GDM1 (cell line): ENCODE measurements around the gene RETREG3.
"Not testable (repeated sequence)": the region's sequence is repeated elsewhere in the genome, so short reads cannot be mapped to it uniquely, and the experiment has no call there.

Experiments used
- DNase-seq: peaks from one replicate; lab custom pipeline; 2025; lab: John Stamatoyannopoulos, UW

The RETREG3 gene

DNA sequence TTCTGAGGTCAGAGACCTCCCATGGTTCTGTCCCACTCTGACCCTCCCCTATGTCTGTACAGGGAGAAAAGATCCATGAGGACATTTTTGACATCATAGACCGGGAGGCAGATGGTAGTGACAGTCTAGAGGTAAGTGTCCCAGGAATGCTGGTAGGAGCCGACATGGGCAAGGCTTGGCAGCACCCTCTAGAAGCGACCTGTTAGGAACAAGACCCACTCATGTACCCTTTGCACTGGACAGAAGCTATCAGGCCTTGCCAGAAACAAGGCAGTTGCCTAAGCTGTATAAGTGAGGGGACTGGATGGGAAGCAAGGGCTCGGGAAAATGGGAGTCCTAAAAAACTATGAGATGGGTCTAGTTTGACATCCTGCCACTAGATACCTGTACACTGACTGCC, 2.8 kb upstream of the RETREG3 start:
- DNase-seq = no peak

DNA sequence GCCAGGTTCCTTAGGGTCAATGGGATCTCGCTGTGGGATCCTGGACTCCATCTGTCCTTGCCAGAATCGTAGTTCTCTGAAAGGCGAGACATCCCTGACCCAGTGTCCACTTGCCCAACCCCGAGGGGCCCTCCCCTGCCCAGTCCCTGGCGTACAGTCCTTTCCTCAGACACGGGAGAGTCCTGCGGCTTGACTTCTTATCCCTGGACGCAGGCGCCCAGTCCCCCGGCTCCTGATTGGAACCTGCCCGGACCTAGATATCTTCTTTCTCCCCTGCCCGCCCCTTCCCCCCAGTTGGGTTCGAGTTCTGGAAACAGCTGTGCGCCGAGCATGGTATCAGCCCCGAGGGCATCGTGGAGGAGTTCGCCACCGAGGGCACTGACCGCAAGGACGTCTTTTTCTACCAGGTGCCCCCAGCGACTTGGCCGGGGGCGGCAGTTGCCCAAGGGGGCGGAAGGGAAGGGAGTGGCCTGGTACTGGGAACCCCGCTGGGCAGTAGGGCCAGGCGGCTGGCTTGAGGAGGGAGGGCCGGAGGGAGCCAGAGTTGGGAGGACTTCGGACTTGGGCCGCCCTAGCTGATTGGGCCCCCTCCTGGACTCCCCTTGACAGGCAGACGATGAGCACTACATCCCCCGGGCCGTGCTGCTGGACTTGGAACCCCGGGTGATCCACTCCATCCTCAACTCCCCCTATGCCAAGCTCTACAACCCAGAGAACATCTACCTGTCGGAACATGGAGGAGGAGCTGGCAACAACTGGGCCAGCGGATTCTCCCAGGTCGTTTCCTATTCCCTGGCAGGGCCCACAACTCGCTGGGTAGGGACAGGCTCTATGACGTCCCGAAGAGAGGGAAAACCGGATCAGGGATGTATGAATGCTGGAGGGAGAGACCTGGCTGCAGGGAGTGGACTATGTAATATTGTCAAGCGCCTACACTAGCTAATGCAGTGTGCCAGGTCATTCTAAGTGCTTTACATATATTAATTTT, 934 bp upstream of the RETREG3 start:
- not testable (repeated sequence) for DNase-seq

DNA sequence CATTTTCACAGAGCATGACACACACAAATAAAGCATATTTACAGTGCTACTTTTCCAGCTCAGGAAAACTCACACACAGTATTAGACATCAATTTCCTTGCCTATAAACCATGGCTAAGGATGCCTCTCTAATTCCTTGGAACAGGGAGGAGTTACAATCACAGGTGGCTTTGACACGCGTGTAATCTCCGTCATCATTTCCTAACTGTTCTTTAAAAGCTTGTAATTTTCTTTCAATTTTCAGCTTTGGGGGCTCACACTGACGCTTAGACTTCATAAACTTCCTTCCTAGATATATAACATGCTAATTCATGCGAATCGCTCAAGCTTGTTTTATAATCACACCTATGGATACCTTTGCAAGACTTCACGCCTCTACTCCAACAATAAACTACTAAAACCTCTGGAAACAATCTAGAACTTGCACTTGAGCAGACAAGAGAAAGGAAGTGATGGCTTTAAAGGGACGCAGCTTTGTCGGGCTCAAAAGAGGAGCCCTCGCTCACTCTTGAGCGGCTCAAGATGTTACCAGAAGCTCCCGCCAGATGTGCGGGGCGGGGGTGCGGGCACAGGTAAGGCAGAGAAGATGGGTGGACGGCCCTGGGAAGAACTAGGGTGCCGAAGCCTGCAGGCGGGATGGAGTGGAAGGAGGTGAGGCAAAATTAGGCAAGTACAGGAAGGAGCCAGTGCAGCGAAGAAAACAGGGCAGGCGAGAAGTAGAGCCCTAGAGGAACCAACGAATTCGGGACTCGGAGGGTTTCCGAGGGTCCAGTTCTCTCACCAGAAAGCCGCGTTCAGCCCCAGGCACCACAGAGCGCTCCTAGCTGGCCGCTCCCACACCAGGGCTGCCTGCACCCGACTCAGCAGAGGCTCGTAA, 631 bp downstream of the RETREG3 start:
- DNase-seq = no peak

DNA sequence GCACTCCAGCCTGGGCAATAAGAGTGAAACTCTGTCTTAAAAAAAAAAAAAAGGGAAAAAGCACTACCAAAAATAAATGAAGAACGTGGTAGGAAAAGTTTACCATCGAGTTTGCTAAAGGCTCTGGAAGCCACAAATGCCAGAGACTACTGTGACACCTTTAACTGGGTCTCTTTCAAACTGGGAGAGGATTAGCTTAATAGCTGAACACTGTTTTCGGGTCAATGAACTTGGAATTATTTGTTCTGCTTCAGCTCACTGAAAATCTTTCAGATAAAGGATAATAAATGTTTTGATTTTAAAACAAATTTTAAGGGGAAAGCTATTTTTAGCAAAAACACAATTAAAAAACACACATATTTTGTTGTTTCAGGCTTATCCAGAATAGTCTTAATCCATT, 1.4 kb downstream of the RETREG3 start:
- no peak for DNase-seq

DNA sequence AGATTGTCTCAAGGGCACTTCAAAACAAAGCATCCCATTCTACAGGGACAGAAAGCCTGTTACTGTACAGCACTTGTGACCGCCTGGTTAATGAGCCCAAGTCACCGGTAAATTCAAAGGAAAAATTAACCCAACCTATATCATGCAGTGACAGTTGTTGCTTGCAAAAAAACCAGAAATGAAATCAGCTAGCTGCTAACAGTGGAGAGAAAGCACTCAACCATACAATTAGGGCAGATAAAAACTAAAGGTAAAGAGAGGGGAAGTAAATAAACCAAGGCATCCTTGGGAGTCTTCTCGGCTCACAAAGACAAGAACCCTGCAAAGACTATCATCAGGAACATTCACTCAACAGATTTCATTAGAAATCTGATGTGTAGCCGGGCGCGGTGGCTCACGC, 5.9 kb downstream of the RETREG3 start:
- DNase-seq = no peak

DNA sequence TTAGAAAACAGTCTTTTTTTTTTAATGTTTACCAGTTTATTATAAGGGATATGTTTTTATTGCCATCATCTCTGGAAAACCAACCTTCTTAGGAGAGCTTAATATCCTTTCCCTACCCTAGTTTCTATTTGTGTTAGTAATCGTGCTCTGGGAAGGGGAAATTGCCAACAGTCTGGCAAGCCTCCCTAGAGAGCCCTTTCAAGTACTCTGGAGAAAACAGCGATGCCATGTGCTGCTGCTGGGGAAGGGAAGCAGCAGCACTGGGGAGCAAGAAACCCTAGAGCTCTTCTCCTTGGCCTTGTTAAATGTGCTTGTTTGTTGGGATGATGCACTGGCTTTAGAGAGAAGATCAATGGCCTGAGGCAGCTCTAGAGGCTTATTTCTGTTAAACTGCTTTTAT, 10.3 kb downstream of the RETREG3 start:
- no peak for DNase-seq

DNA sequence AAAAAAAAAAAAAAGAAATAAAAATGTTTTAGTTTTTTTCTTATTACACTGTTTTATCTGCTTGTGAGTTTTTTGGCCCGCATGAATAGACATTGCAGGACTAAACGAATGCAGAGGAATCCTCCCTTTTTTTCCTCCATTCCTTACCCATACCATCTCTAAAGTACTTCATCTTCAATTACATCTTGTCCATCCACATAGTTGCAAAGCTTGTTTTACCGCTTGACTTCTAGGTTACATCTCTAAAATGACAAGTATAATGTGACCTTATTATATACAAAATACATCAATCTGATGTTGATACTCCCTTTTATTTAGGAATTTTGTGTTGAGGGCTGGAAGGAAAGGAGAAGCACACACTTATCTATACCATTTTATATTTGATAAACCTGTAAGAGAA, 12.8 kb downstream of the RETREG3 start:
- DNase-seq = no peak

DNA sequence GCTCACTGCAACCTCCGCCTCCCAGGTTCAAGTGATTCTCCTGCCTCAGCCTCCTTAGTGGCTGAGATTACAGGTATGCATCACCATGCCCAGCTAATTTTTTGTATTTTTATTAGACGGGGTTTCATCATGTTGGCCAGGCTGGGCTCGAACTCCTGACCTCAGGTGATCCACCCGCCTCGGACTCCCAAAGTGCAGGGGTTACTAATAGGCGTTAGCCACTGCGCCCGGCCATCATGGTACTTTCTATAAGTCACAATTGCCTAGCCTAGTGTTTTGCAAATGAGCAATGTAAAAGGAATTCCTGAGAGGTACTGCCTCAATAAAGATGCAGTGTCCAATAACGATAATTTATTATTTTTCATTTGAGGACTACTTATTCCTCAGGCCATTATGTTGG, 17.8 kb downstream of the RETREG3 start:
- no peak for DNase-seq

DNA sequence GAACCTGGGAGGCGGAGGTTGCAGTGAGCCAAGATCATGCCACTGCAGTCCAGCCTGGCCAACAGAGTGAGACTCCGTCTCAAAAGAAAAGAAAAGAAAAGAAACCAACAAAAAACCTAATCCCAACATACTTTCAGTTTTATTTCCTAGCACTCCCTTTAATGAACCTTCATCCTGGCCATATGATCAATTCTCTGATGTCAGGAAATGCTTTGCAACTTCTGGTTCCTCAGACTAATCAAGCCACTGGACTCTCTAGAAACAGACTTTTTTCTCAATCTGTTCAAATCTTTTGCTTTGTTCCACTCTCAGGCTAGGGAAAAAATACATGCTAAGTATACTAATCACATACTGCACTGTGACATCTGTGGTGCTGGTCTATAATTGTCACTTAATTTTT, 18.3 kb downstream of the RETREG3 start:
- no peak for DNase-seq

DNA sequence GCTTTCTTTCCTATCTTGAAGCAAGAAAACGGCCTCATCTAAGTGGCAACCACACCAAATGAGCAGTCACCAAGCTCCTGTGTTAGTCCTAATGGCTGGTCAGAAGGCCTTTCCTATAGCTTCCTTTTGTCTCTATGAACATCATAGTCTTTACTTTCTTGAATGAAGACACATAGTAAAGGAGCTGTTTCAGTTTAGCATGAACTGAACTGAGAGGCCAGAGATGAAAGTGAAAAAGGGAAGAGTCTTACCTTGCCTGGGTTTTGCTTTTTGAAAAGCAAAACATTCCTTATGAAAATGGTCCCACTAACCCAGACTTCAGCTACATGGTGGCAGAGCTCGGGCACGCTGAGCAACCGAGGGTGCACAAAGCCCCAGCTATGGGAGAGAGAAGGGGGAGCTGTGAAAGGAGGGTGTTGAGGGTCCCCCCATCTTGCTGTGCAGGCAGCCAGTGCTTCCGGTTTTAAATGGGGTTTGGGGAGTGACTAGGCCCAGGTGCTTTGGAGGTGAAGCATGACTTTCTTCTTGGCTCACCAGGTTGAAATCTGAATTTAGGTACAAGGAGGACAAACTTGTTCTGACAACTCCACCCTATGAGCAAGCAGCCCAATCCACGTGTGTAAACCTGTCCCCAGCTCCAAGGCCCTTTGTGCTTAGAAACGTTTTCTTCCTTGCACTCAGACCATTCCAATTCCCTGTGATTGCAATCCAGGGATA, 22.5 kb downstream of the RETREG3 start:
- no peak for DNase-seq

DNA sequence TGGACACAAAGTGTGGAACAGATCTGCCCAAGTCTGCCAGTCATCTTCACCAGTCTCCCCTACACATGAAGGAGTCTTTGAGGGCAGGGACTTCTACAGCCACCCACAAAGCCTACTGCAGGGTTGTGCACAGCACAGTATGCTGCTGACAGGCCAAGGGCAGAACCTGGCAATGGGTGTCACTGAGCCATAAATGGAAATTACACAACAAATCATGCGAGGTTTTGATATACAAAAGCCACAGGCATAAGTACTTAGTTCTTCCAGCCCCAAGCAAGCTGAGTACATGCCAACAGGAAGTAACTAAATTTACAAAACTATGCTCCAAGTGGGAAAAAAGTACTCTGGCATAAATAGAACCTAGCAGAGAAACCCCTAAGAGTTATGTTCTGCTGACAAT, 23.8 kb downstream of the RETREG3 start:
- no peak for DNase-seq

DNA sequence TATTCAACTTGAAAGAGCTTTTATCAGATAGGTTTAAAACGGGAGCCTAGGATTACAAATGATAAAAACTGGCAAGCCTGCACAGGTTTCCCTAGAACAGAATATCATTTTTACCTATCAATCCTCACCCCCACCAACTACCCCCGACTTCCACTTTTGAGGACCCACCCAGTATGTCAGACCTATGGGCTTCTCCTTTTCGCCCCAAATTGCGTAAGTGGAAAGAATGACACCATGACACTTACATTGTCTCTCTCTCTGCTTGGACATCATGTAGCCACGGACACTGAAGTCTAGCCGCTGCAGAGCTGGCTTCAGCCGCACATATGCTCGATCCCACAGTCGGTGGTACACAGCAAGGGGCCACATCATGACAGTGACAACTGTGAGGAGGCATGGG, 24.3 kb downstream of the RETREG3 start:
- no peak for DNase-seq

DNA sequence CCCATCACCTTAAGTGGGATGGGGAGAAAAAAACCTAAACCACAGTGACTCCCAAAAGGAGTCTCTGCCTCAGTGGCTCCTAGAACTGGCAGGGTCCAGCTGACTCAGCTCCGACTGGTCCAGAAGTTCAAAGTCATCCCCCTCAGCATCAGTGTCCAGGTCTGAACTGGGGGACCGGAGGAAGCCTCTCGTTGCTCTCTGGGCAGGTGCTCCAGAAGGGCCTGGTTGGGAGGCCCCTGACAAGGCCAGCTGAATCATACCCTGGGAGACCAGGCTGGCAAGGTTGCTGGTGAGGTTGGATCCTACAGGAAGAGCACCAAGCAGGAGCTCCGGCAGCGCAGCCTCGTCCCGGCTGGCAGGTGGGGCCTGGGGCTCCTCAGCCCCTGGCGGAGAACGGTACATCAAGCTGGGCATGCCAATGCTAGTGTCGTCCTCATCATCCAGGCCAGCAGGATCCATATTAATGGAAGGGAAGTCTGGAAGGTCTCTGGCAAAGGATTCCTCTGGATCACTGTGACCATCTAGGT, 27.4 kb downstream of the RETREG3 start:
- DNase-seq = no peak

DNA sequence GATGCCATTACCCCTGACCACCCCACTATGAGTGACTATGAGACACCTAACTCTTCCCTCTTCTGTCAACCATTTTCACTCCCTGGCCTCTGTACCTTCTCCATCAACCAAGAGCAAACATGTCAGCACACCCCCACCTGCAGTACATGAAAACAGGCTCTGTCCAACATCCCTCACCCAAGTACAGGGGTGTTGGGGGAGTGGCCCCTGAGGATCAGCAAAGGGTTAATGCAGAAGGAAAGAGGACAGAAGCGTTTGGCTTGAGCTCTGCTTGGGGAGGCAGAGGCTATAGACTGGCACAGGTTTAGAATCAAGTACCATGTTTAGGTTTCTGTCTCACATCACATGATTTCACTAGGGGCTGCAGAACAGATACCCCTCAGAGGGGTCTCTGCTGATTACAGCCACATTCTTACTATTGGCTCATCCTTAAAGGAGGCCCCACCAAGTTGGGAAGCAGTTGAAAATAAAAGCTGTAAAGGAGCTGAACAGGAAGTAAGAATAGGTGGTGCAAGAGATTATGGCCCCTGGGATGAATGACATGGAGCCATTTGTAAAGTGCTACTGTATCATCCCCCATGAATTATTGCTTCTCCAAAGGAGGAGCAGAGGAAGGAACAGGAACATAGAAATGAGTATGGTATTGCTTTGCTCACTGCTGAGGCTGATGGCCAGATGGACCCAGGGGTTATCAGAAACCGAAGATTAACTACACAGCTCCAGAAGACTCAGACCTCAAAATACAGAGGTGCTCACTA, 29.2 kb downstream of the RETREG3 start:
- DNase-seq = no peak

DNA sequence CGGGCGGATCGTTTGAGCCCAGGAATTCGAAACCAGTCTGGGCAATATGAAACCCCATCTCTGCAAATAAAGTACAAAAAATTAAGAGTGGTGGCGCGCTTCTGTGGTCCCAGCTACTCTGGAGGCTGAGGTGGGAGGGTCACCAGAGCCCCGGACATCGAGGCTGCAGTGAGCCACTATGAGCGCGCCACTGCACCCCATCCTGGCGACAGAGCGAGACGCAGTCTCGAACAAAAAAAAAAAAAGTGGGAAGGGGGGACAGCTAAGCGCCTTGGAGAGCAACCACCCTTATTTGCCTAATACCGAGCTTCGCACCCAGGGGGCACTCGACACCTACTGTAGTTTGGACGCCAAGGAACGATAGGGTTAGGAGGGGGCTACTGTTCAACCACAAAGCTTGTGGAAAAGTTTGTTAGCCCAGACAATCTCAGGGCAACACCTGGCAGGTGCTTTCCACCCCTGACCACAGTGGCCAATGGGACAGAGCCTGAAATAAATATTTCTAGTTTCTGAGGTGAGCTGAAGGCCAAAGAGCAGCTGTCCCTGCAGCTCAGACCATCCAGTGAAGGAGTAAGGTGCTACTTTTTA, 30.8 kb downstream of the RETREG3 start:
- DNase-seq = peak; percentile 51

DNA sequence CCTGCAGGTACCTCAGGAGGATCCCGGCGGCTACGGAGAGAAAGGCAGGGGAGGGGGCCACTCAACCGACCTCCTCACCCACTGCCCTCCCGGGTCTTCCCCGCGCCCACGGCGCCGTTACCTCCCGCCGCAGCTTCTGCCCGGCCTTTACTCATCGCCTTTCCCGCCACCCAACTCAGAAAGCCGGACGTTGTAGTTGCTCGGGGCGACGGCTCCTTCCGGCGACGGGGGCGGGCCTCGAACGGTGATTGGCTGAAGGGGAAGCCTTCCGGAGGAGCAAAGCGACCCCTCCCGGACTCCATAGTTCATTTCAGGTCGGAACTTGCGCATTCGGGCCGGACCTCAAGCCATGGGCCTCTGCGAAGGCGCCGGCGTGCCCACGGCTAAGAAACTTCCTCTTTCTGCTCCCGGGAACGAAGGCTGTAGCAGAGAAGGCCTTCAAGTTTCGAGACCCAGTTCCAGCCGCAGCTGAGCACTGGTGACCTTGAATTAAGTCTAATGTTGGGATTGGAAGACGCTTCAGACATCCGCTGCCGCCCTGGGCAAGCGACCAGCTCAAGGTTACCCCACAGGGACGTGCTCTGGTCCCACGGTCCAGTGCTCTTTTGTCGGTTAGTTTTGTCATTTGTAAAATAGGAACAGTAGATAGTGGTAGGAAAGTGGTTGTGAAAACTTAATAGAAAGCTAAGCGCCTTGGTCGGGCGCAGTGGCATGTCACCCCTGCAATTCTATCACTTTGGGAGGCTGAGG, 31.5 kb downstream of the RETREG3 start, which contains the start of gene PSMC3IP:
PSMC3IP (minus strand) TSS at position 198 of the 750 bp plus-strand sequence; CDS start at position 155, 43 bp downstream.
- peak; percentile 93 for DNase-seq

DNA sequence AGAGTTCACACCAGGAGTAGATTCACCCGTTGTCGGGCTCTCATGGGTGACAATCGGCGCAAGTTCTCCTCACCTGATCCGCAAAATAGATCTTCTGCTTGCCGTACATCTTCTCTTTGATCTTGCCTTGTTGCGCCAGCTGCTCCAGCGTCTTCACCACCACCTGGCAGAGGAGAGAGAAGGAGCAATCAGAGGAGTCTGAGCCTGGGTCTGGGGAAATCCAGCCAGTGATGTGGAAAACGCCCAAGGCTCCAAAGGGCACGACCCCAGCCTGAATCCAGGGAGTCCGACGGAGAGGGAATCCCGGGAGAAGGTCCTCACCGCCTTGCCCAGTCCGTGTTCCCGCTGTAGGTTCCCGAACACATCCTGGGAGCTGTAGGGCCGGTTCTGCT, 32.0 kb downstream of the RETREG3 start:
- no peak for DNase-seq

DNA sequence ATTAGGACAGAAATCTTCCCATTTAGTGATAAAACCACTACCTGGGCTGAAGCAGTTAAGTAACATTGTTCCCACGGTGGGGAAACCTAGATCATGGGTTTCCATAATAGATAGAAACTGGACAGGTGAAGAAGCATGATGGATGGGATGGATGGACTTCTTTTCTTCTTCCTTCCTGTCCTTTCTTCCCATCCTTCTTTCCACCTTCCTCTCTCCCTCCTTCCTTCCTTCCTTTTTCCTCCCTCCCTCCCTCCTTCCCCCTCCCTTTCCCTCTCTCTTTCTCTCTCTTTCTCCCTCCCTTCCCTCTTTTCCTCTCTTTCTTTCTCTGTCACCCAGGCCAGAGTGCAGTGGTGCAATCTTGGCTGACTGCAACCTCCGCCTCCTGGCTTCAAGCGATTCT, 34.7 kb downstream of the RETREG3 start:
- no peak for DNase-seq

DNA sequence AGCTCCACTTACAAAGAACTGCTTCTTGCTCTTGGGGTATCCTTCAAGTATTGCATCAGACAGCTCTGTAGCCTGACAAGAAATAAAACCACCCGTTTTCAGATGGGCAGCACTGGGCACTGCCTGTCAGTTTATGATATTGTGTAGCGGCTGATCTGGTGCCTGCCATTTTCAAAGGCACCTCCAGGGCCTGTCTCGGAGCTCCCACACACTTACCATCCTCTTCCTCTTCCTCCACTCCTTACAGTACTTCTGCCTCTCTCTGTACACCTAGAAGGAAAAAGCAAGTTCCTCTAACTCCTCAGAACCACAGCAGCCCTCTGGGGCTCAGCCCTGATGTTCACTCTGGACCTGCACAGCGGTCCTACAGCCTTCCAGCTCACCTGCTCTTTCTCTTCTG, 36.1 kb downstream of the RETREG3 start:
- DNase-seq = no peak
